Panc1 (cell line): ENCODE measurements around the gene MYBBP1A.

Source experiments
- POLR2AphosphoS5 ChIP-seq: IDR thresholded peaks from 2 replicates; pipeline ENCODE4 v1.6.1; 2012; ENCODE audit warnings: mild to moderate bottlenecking, low read depth, low read length, moderate library complexity
- TF ChIP-seq, protein P1 (sequence below): fragments of 450-650 bp; IDR thresholded peaks from 2 replicates; pipeline ENCODE4 v1.5.1; 2017; ENCODE audit warnings: mild to moderate bottlenecking
- TF ChIP-seq, protein P2 (sequence below), 2 experiments: IDR thresholded peaks; 2 replicates each; pipeline ENCODE4 v1.6.1; 2011 to 2012; ENCODE audit warnings: low read depth in 2 of 2, control low read depth in 1 of 2, low read length in 1 of 2, mild to moderate bottlenecking in 1 of 2, moderate library complexity in 1 of 2; ENCODE audit not compliant: insufficient read depth in 1 of 2

DNA sequence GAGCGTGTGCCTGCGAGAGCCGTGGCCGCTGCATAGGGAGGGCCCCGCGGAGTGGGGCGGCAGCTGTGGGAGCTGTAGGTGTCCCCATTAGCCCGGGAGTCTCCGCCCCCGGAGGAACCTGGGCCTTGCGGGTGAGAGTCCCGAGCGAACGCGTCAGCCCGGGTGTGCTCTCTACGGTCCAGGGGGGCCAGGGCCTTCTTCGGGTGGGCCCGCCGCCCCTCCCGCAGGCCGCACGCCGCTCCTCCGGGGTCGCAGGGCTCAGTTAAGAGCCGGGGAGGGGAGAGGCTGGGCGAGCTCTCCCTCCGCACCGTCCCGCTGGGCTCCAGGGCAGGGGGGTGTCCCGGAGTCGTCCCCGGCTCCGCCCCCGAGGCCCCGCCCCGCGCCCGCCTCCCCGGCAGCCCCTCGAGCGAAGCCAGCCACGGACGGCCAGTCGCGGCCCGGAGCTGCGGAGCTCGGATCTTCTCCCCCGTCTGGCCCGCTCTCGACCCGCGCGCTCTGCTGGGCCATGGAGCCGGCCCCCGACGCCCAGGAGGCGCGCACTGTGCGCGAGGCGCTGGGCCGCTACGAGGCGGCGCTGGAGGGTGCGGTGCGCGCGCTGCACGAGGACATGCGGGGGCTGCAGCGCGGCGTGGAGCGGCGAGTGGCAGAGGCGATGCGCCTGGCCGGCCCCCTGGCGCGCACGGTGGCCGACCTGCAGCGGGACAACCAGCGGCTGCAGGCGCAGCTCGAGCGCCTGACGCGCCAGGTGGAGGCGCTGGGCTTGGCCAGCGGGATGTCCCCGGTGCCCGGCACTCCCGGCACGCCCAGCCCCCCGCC is 29.1 kb upstream of the MYBBP1A start, which contains the start of gene SMTNL2:
- TF ChIP-seq, protein P1, sequence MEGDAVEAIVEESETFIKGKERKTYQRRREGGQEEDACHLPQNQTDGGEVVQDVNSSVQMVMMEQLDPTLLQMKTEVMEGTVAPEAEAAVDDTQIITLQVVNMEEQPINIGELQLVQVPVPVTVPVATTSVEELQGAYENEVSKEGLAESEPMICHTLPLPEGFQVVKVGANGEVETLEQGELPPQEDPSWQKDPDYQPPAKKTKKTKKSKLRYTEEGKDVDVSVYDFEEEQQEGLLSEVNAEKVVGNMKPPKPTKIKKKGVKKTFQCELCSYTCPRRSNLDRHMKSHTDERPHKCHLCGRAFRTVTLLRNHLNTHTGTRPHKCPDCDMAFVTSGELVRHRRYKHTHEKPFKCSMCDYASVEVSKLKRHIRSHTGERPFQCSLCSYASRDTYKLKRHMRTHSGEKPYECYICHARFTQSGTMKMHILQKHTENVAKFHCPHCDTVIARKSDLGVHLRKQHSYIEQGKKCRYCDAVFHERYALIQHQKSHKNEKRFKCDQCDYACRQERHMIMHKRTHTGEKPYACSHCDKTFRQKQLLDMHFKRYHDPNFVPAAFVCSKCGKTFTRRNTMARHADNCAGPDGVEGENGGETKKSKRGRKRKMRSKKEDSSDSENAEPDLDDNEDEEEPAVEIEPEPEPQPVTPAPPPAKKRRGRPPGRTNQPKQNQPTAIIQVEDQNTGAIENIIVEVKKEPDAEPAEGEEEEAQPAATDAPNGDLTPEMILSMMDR = no peak
- TF ChIP-seq, protein P2, sequence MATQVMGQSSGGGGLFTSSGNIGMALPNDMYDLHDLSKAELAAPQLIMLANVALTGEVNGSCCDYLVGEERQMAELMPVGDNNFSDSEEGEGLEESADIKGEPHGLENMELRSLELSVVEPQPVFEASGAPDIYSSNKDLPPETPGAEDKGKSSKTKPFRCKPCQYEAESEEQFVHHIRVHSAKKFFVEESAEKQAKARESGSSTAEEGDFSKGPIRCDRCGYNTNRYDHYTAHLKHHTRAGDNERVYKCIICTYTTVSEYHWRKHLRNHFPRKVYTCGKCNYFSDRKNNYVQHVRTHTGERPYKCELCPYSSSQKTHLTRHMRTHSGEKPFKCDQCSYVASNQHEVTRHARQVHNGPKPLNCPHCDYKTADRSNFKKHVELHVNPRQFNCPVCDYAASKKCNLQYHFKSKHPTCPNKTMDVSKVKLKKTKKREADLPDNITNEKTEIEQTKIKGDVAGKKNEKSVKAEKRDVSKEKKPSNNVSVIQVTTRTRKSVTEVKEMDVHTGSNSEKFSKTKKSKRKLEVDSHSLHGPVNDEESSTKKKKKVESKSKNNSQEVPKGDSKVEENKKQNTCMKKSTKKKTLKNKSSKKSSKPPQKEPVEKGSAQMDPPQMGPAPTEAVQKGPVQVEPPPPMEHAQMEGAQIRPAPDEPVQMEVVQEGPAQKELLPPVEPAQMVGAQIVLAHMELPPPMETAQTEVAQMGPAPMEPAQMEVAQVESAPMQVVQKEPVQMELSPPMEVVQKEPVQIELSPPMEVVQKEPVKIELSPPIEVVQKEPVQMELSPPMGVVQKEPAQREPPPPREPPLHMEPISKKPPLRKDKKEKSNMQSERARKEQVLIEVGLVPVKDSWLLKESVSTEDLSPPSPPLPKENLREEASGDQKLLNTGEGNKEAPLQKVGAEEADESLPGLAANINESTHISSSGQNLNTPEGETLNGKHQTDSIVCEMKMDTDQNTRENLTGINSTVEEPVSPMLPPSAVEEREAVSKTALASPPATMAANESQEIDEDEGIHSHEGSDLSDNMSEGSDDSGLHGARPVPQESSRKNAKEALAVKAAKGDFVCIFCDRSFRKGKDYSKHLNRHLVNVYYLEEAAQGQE (IDR thresholded peaks at IDR 0.05; ENCODE audit: insufficient read depth in 1 of 2, low read depth in 2 of 2, low read length in 1 of 2) = no peak
- no peak for TF ChIP-seq POLR2AphosphoS5
